HCT116 (cell line): ENCODE measurements around the gene GIMAP8.

Experiments
- CTCF ChIP-seq, 3 experiments: fragments of 200-600 bp in 1 of 3; sonication (generic) in 1 of 3; IDR thresholded peaks in 2 of 3; conservative IDR thresholded peaks in 1 of 3; 2 replicates each; pipeline ENCODE4 v1.5.1; 2012 to 2017; ENCODE audit warnings: low read depth in 2 of 3, low read length in 2 of 3, antibody characterized with exemption in 1 of 3, borderline replicate concordance in 1 of 3, control low read depth in 1 of 3, mild to moderate bottlenecking in 1 of 3, mixed read lengths in 1 of 3, mixed run types in 1 of 3, moderate library complexity in 1 of 3; ENCODE audit not compliant: insufficient read depth in 1 of 3
- EZH2 ChIP-seq: fragments of 200-600 bp; sonication (generic); IDR thresholded peaks from 2 replicates; pipeline ENCODE4 v1.6.1; 2017; ENCODE audit warnings: antibody characterized with exemption, mixed run types
- JUND ChIP-seq: IDR thresholded peaks from 2 replicates; pipeline ENCODE4 v1.6.1; 2012
- POLR2A ChIP-seq: IDR thresholded peaks from 2 replicates; pipeline ENCODE4 v1.7.0; 2011; ENCODE audit warnings: borderline replicate concordance; ENCODE audit not compliant: insufficient read depth, insufficient read length; ENCODE audit errors: extremely low read depth

- TF ChIP-seq CTCF (IDR thresholded peaks at IDR 0.05 in 2 of 3, conservative IDR thresholded peaks at IDR 0.05 in 1 of 3; ENCODE audit: borderline replicate concordance in 1 of 3, insufficient read depth in 1 of 3, low read depth in 2 of 3, low read length in 2 of 3), result no peak
- TF ChIP-seq POLR2A, result no peak
- no peak for TF ChIP-seq JUND
- no peak for TF ChIP-seq EZH2
Observed at GRCh38 chr7:150503581-150503980, 53.2 kb downstream of the GIMAP8 start.
